DOHH2 (cell line): ENCODE measurements around the gene IRGC.

Experiments used
- EZH2phosphoT487 ChIP-seq: fragments of 200-600 bp; sonication (generic); IDR thresholded peaks from 2 replicates; pipeline ENCODE4 v1.6.1; 2017; ENCODE audit warnings: borderline replicate concordance, mild to moderate bottlenecking, antibody characterized with exemption, low read length, moderate library complexity, mixed read lengths
- TF ChIP-seq, protein P1 (sequence below): fragments of 200-600 bp; sonication (generic); IDR thresholded peaks from one replicate; pipeline ENCODE4 v1.5.1; 2014; ENCODE audit warnings: antibody characterized with exemption, mild to moderate bottlenecking, low read depth, low read length; ENCODE audit not compliant: poor library complexity, severe bottlenecking

DNA sequence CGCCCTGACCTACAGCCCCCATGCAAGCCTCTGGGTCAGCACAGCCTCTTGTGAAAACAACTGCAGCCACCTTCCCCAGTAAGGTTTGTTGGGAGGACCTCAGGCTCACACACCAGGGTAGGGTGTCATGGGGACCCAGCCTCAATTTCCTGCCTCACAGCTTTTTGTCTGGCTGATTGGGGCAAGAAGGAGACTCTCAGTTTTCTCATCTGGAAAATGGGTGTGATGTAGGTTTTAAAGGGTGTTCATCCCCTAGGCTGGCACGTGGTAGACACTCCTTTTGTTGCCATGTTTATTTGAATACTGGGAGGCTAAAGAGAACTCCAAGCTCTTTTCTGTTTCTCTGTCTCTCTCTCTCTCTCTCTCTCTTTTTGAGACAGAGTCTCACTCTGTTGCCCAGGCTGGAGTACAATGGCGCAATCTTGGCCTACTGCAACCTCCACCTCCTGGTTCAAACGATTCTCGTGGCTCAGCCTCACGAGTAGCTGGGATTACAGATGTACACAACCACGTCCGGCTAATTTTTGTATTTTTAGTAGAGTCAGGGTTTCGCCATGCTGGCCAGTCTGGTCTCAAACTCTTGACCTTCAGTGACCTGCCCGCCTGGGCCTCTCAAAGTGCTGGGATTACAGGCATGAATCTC lies 27.7 kb upstream of the IRGC start:
- TF ChIP-seq, protein P1, sequence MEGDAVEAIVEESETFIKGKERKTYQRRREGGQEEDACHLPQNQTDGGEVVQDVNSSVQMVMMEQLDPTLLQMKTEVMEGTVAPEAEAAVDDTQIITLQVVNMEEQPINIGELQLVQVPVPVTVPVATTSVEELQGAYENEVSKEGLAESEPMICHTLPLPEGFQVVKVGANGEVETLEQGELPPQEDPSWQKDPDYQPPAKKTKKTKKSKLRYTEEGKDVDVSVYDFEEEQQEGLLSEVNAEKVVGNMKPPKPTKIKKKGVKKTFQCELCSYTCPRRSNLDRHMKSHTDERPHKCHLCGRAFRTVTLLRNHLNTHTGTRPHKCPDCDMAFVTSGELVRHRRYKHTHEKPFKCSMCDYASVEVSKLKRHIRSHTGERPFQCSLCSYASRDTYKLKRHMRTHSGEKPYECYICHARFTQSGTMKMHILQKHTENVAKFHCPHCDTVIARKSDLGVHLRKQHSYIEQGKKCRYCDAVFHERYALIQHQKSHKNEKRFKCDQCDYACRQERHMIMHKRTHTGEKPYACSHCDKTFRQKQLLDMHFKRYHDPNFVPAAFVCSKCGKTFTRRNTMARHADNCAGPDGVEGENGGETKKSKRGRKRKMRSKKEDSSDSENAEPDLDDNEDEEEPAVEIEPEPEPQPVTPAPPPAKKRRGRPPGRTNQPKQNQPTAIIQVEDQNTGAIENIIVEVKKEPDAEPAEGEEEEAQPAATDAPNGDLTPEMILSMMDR = no peak
- no peak for TF ChIP-seq EZH2phosphoT487
